HG03025 (cell line): ENCODE data around the gene B4GALT3.

ENCODE experiments used
- ATAC-seq: cut with Tn5 transposase; IDR thresholded peaks from one replicate; pipeline ENCODE4 v1.9.1; 2021; ENCODE audit warnings: mild to moderate bottlenecking, moderate library complexity; ENCODE audit not compliant: unreplicated experiment, low FRiP score

Gene B4GALT3

DNA sequence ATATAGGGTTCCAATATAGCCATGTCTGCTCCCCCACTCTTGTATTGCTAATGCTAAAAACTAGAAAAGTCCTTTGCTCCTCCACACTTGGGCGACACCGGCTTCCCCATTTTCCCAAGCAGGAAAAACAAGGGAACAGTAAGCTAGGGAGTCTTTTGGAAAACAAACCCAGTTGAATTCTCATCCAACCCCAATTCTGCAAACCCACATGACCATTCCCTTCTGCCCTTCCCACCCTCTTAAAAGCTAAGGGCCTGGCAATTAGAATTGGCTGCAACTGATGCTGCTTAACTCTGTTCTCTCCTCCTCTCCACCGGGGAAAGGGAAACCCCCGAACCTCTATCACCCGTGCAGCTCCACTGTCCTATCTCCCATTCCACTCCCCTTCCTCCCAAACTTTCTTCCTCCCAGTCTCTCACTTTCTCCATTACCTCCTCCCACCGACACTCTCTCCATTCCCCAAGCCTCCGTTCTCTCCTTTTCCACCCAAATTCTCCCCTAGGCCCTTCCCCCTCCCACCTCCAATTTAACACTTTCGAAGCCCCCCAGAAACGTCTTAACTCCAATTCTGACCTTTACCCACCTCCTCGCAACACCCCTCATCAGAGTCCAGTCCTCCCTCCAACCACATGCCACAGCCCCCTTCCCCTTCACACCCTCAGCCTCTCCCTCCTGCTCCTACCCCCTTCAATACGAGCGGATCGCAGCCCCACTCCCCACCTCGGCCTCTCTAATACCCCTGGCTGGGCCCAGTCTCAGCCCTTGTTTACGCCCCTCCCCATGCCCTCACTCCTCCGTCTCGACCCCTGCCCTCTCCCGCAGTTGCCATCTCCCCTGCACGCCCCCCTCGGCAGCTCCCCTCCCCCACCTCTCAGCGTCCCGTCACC is 45.5 kb downstream of the B4GALT3 start:
- no peak for ATAC-seq

DNA sequence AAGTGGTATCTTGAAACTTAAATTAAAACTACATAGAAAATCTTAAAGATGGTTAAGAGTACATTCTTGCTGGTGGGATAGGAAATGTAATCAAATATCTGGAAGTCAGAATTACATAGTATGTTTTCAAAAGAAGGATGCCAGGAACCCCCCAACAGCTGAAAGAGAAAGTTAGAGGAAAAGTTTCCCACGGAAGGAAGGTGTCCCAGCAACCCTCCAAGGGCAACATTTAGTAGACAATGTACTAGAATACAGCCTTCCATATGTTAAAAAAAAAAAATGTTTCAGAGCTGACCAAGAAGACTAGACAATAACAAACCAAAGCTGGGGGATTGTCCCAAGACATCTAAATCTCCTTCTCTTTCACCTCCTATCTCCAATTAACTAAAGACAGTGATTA is 47.0 kb downstream of the B4GALT3 start:
- ATAC-seq, result no peak

GRCh38 chr1:161128591-161129420 is 48.5 kb downstream of the B4GALT3 start:
- no peak for ATAC-seq

DNA sequence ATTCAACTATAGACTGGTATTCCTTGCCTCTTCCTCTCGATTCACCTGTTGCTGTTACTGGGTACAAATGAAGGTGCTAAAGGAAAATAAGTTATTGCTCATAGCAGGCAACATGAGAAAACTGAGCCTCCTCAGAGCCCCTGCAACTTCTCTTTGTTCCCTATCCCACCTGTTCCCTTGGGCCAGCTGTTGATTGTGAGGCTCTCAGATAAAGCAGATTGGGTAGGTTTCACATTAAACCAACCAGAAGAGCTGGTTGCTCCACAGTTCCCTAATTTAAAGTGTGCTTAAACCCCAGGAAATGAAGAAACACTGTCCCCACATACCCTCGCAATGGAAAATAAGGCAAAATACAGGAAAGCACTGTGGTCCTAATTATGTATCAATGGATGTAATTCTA is 49.7 kb downstream of the B4GALT3 start:
- ATAC-seq, result no peak

DNA sequence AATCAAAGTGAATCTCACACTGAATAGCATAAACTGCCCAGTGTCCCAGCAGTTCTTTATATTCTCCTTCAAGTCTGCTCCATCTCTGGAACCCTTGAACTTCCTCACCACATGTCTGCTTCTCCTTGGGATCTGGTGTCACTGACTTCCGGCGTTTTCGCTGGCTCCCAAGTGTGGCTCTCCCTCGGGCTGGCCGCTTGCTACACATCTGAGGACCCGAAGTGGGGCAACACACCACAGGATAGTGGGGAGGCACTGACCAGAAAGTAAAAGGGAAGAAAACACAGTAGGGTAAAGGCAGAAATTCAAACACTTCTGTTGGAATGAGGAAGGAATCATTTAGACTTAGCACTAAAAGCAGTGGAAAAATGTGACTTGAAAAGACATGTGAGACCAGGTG is 54.3 kb downstream of the B4GALT3 start:
- no peak for ATAC-seq

DNA sequence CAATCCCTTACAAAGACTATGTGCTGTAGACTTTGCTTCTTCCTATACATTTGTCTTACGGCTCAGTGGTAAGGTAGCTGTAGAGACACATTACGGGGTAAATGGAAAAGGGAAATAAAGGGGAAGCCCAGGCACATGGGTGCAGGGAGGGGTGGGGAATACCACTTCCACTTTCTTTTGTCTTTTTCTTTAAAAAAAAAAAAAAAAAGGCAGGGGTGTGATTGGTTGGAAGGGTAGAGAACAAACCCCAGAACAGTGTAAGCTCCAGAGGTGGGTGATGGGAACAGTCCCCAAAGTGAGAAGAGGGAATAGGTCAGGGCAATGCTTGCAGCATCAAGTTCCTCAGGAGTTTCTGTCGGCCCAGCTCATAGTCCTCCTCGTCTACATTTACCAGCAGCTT is 55.5 kb downstream of the B4GALT3 start:
- no peak for ATAC-seq
